Skin epidermis (tissue), 12 donors: ENCODE measurements around the gene PDE7B.

ENCODE experiments used
- H3K27ac ChIP-seq, 21 experiments: fragments of 200-600 bp; sonication (generic) in 11 of 21; one replicate each; pipeline ENCODE4 v1.5.0; 2020; ENCODE audit warnings: mild to moderate bottlenecking in 3 of 21, inconsistent platforms in 2 of 21, moderate library complexity in 2 of 21
- H3K4me3 ChIP-seq, 7 experiments: fragments of 200-600 bp; sonication (generic) in 2 of 7; one replicate each; pipeline ENCODE4 v1.5.0; 2020; ENCODE audit warnings: inconsistent platforms in 2 of 7, mild to moderate bottlenecking in 2 of 7, moderate library complexity in 1 of 7

PDE7B gene

DNA sequence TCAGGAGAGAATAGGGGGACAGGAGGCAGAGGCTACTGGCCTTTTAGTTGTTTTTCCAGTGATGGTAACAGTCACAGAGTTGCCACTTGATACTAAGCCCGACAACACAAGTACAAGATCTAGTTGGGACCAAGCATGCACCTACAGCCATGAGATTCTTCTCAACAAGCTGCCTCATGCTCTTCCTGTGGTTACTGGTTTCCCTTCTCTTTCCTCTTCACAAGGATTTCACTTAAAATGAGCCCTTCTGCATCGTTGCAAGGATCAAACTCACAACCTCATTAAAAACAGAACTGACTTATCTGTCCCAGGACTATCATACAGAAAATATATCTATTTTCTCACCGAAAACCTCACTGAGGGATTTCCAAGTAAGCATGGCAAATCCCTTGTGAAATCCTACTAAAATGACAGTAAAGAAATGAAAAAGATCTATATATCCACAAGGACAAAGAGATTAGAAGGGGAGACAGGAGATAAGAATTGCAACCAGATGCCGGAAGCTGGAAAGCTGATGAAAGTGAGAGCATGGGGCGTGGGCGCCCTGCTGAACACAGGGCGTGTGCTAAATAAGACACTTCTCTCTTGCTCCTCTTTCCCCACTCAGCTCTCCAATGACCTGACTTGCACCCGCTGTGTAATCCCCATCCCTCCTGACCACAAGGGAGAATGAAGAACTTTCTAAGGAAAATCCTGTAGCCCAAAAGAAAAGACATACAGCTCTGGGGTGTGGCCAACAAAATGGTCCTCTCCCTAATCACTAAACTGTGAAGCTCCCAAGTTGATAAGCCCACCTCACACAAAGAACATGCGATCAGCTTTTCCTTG is 385.2 kb downstream of the PDE7B start:
- Histone ChIP-seq H3K4me3 (no peak overlapping the region), H3K27ac (no peak overlapping the region)

GRCh38 chr6:136244061-136244616 is 392.6 kb downstream of the PDE7B start:
- H3K4me3 ChIP-seq = no peak overlapping the region
- no peak overlapping the region for H3K27ac ChIP-seq
